Measurements from ENCODE around the gene GPR21. TPM values are rescaled to one million over a fixed set of nuclear protein-coding genes. Genes with fewer than 3 reads are reported as not detected.

Gene GPR21
- total and polyA plus RNA-seq, 11 donors = 0.19 to 1.6 (median 0.32) TPM; not detected in 5

DNA sequence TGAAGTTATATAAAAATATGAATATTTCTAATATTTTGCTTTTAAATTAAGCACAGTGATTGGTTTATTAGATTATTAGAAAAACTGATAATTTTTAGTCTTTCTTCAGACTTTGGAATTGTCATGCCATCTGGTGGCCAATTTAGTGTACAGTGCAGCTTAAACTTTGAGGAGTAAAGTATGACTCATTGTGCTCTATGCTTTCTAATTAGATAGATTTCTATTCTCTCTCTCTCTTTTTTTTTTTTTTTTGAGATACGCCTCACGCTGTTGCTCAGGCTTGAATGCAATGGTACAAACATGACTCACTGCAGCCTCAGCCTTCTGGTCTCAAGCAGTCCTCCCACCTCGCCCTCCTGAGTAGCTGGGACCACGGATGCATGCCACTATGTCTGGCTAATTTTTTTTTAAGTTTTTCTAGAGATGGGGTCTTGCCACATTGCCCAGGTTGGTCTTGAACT, 42.1 kb upstream of the GPR21 start:
- ATAC-seq = peak in 3 of 4 donors; percentile 44 to 78 (median 74)
- H3K27ac ChIP-seq = no peak overlapping the region
- H3K4me3 ChIP-seq = no peak overlapping the region
- no peak for TF ChIP-seq POLR2A (IDR thresholded peaks at IDR 0.05)
- TF ChIP-seq, protein P1, sequence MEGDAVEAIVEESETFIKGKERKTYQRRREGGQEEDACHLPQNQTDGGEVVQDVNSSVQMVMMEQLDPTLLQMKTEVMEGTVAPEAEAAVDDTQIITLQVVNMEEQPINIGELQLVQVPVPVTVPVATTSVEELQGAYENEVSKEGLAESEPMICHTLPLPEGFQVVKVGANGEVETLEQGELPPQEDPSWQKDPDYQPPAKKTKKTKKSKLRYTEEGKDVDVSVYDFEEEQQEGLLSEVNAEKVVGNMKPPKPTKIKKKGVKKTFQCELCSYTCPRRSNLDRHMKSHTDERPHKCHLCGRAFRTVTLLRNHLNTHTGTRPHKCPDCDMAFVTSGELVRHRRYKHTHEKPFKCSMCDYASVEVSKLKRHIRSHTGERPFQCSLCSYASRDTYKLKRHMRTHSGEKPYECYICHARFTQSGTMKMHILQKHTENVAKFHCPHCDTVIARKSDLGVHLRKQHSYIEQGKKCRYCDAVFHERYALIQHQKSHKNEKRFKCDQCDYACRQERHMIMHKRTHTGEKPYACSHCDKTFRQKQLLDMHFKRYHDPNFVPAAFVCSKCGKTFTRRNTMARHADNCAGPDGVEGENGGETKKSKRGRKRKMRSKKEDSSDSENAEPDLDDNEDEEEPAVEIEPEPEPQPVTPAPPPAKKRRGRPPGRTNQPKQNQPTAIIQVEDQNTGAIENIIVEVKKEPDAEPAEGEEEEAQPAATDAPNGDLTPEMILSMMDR (IDR thresholded peaks at IDR 0.05) = peak; percentile 59 to 86 (median 65)
- no peaks in the 10 kb centered on the region for H3K27me3 ChIP-seq
- peaks cover 0 to 5% (median 0%) of the 10 kb centered on the region in 12 donors for H3K4me1 ChIP-seq
- 46 to 57% (median 47%) methylated on average over 4 of the region's 4 CpGs for WGBS, 4 donors
- H3K36me3 ChIP-seq = peaks cover 0 to 72% (median 54%) of the 10 kb centered on the region in 9 donors
- intact Hi-C loops (cut with DNase I) = loop anchor here in 4 of 10 donors (5.0 to 10.0 kb wide), 4 partner anchors 49 to 527 kb away; partner anchors contain the start of genes RABGAP1 (in 2 of the 4) and RC3H2 (in 2 of the 4)
- H3K9me3 ChIP-seq = no peaks in the 10 kb centered on the region
- DNase-seq = peak in 1 of 5 donors; percentile 40

DNA sequence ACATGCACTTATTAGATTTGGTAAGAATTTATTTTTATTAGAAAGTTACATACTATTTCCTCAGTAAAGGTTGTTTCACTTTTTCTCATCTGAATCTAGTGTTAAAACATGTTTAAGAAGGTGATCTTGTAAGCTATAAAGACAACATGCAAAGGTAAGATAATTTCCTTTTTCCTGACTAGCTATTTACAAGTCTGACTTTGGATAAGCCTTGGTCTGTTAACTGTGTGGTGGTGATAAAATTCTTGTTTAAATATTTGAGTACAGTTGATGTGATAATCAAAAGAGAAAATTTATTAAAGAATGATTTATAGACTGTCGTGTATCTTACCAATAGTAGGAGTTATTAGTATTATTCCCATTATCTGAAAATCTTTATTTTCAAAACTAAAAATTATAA, 36.9 kb upstream of the GPR21 start:
- TF ChIP-seq, protein P1 (IDR thresholded peaks at IDR 0.05) = no peak
- TF ChIP-seq POLR2A (IDR thresholded peaks at IDR 0.05) = no peak
- no peak overlapping the region for H3K4me3 ChIP-seq
- intact Hi-C loops (cut with DNase I) = loop anchor here in 2 of 10 donors (10.0 kb wide), 2 partner anchors 92 to 532 kb away; partner anchors contain the start of gene RC3H2 (in 1 of the 2)
- H3K4me1 ChIP-seq = peaks cover 0 to 6% (median 0%) of the 10 kb centered on the region in 12 donors
- peaks cover 0 to 83% (median 64%) of the 10 kb centered on the region in 9 donors for H3K36me3 ChIP-seq
- no peak overlapping the region for H3K27ac ChIP-seq
- H3K9me3 ChIP-seq = no peaks in the 10 kb centered on the region
- DNase-seq = no peak
- no peak for ATAC-seq
- 91 to 95% (median 95%) methylated on average over 1 of the region's 1 CpG for WGBS, 4 donors
- no peaks in the 10 kb centered on the region for H3K27me3 ChIP-seq

DNA sequence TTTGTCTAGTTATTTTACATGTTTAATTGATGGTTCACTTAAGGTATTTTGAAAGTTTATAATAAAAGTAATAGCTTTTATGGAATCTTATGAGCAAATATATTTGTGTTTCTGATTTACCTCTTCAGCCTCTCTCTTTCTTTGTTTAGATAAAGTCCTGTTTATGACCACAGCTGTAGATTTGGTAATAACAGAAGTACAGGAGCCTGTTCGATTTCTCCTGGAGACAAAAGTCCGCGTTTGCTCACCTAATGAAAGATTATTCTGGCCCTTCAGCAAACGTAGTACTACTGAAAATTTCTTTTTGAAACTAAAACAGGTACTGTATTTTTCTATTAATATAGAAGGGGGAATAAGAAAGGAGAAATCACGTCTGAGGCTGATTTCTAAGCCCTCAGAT, 35.0 kb upstream of the GPR21 start:
- Histone ChIP-seq H3K36me3 (peaks cover 0 to 78% (median 59%) of the 10 kb centered on the region in 9 donors), H3K27me3 (no peaks in the 10 kb centered on the region), H3K27ac (no peak overlapping the region), H3K9me3 (no peaks in the 10 kb centered on the region), H3K4me1 (peaks cover 0 to 20% (median 5%) of the 10 kb centered on the region in 12 donors), H3K4me3 (no peak overlapping the region)
- 88 to 93% (median 90%) methylated on average over 5 of the region's 5 CpGs for whole genome bisulfite sequencing, 4 donors
- TF ChIP-seq, protein P1 (IDR thresholded peaks at IDR 0.05) = no peak
- no peak for TF ChIP-seq POLR2A (IDR thresholded peaks at IDR 0.05)
- ATAC-seq (no peak), DNase-seq (no peak)
- intact Hi-C loops (cut with DNase I) = loop anchor here in 2 of 10 donors (10.0 kb wide), 2 partner anchors 94 to 534 kb away; partner anchors contain the start of gene RC3H2 (in 1 of the 2)

DNA sequence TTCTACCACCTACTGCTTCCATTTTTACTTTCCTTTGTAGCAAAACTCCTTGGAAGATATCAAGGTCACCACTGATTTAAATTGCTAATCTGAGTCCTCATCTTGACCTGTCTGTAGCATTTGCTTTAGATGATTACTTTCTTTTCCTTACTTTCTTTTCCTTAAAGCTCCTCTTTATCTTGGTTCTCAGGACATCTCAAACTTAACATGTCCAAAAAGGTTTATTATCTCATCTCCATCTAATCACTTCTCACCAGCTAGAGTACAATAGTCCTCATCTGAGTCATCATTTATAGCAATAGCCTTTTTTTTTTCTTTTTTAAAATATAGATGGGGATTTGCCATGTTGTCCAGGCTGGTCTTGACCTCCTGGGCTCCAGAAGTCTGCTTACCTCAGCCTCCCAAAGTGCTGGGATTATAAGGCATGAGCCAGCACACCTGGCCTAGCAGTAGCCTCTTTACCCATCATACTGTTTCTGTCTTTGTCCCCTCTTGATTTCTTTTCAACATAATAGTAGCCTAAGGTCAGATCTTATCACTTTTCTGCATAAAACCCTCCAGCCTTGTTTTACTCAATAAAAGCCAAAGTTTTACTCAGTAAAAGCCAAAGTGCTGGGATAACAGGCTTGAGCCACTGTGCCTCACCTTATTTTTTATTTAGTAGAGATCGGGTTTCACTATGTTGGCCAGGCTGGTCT, 32.9 kb upstream of the GPR21 start:
- Histone ChIP-seq H3K4me3 (no peak overlapping the region), H3K36me3 (peaks cover 0 to 85% (median 59%) of the 10 kb centered on the region in 9 donors), H3K27ac (no peak overlapping the region), H3K9me3 (no peaks in the 10 kb centered on the region), H3K27me3 (no peaks in the 10 kb centered on the region), H3K4me1 (peaks cover 0 to 24% (median 11%) of the 10 kb centered on the region in 12 donors)
- TF ChIP-seq, protein P1 (IDR thresholded peaks at IDR 0.05) = no peak
- TF ChIP-seq POLR2A (IDR thresholded peaks at IDR 0.05) = no peak
- intact Hi-C loops (cut with DNase I) = loop anchor here in 2 of 10 donors (2.0 to 5.0 kb wide), 2 partner anchors 14 to 77 kb away; no protein-coding TSS in a partner anchor
- DNase-seq = no peak
- ATAC-seq = no peak
- 94 to 99% (median 96%) methylated on average over 1 of the region's 1 CpG for WGBS, 4 donors

Data from heart left ventricle (tissue), 16 donors.